HG03025 (cell line): Measurements from ENCODE around the gene PLA2G2A.
"Not testable (repeated sequence)": the region's sequence is repeated elsewhere in the genome, so short reads cannot be mapped to it uniquely, and the experiment has no call there.

Source experiments
- ATAC-seq: cut with Tn5 transposase; IDR thresholded peaks from one replicate; pipeline ENCODE4 v1.9.1; 2021; ENCODE audit warnings: mild to moderate bottlenecking, moderate library complexity; ENCODE audit not compliant: unreplicated experiment, low FRiP score

Gene PLA2G2A

GRCh38 chr1:19934336-19934735 is 45.1 kb downstream of the PLA2G2A start:
- no peak for ATAC-seq

DNA sequence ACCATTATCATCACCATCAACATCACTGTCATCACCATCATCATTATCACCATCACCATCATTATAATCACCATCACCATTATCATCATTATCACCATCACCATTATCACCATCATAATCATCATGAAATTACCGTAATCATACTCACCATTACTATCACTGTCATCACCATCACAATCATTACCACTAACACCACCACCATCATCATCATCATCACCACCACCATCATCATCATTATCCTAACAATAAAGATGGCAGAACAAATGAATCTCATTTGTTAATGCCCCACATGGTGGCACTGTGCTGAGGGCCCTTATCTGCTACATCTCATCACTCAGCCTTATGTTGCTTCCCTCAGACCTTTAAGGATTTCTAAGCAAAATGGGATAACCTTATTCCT is 46.6 kb downstream of the PLA2G2A start:
- no peak for ATAC-seq

DNA sequence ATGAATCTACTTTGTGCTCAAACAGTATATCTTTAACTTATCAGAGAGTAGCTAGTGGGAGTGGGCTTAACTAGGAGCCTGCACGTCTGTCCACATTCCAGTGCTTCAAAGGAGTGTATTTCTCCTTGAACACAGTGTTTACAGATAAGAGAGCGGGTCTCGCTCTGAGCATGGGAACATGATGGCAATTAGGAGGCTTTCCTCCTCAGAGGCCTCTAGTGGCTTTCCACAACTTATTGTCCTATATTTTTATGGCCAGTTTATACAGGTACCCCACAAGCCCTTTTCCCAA is 52.3 kb downstream of the PLA2G2A start:
- not testable (repeated sequence) for ATAC-seq

- ATAC-seq: no peak
These were observed 52.9 kb downstream of the PLA2G2A start for GRCh38 chr1:19926296-19927129.
